Fibroblast of the aortic adventitia (primary cell): ENCODE data around the gene MVB12B. TPM values are rescaled to one million over a fixed set of nuclear protein-coding genes. Genes with fewer than 3 reads are reported as not detected.

Experiments used
- DNase-seq: peaks from one replicate; pipeline ENCODE4 v3.0.0-alpha.2; 2010; ENCODE audit warnings: low read depth
- H3K4me3 ChIP-seq: 2 replicates; pipeline ENCODE4 v1.5.1; 2011; ENCODE audit warnings: low read depth, mild to moderate bottlenecking, control low read depth, low read length, moderate library complexity
- total RNA-seq: library from RNA; depleted of rRNA; stranded (reverse); fragments of >200 nt; gene quantifications from 2 replicates; pipeline ENCODE4 v1.2.3, GENCODE V29; 2012; ENCODE audit warnings: low replicate concordance
- TF ChIP-seq, protein P1 (sequence below): IDR thresholded peaks from 2 replicates; pipeline ENCODE4 v1.5.1; 2011; ENCODE audit warnings: mild to moderate bottlenecking, low read length, control low read depth, inconsistent platforms; ENCODE audit not compliant: insufficient read depth

The MVB12B gene
- total RNA-seq, 1 donor: 3.5 TPM

DNA sequence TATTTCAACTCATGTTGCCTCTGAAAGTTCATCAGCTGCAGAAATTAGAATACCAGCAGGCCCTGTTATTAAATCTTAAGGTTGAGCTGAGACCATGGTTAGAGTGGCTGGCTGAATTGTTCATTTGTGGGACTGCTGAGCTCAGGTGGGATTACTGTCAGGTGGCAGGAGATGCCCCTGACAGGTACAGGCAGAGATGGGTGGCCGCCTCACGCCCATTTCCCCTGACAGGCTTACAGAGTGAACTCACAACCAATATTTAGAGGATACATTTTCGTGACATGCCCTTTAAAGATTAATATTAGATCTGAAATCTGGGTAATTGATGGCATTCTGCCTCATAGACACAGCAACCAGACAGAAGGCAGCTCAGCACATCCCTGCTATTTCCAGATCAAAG, 136.0 kb downstream of the MVB12B start:
- H3K4me3 ChIP-seq: no peak overlapping the region
- DNase-seq: no peak
- TF ChIP-seq, protein P1, sequence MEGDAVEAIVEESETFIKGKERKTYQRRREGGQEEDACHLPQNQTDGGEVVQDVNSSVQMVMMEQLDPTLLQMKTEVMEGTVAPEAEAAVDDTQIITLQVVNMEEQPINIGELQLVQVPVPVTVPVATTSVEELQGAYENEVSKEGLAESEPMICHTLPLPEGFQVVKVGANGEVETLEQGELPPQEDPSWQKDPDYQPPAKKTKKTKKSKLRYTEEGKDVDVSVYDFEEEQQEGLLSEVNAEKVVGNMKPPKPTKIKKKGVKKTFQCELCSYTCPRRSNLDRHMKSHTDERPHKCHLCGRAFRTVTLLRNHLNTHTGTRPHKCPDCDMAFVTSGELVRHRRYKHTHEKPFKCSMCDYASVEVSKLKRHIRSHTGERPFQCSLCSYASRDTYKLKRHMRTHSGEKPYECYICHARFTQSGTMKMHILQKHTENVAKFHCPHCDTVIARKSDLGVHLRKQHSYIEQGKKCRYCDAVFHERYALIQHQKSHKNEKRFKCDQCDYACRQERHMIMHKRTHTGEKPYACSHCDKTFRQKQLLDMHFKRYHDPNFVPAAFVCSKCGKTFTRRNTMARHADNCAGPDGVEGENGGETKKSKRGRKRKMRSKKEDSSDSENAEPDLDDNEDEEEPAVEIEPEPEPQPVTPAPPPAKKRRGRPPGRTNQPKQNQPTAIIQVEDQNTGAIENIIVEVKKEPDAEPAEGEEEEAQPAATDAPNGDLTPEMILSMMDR: no peak

DNA sequence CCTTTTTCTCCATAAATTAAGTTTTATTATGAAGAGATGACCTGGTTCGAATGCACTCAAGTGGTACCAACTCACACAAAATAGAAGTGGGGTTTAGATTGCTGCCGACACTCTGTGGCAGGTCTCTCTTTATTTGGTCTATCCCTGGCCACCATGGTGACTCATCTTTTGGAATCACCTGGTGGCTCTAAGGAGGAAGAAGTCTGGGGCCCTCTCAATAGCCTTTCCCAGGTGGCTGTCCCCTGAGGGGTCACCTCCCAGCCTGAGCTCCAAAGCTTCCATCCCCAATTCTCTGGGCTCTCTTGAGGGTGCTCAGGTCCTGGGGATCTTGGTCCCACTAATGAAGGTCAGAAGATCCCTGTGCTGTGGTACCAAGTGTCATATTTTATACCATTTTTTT, 136.8 kb downstream of the MVB12B start:
- H3K4me3 ChIP-seq: no peak overlapping the region
- no peak for DNase-seq
- TF ChIP-seq, protein P1: no peak

DNA sequence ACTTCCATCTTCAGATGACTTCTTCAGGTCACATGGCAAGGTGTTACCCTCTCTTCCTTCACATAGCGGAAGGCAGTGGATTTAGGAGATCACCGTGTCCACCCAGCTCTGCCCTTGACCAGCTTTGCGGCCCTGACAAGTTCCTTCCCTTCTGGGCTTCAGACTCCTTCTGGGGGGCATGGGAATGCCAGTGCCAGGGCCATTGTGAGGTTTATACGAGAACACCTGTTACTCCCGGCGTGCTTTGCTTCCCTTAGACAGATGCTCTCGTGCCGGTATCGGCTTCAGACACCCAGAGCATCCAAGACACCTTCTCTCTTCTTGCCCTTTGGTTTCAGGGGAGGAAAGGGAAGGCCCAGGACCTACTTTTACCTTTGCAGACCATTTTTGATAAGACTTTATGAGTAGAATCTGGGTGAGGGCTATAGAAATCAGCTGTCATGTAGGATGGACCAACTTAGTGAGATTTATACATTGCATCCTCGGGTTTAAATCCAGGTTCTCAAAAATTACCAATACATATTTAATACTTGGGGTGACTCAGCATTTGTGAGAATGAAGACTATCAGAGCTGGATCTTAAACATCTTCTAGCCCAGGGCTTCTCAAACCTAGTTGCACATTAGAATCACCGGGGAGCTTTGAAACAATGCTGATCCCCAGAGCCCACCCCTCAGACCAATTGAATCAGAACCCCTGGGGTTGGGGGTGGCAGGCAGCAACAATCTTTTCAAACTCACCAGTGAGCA, 138.2 kb downstream of the MVB12B start:
- DNase-seq: no peak
- TF ChIP-seq, protein P1: no peak
- no peak overlapping the region for H3K4me3 ChIP-seq

DNA sequence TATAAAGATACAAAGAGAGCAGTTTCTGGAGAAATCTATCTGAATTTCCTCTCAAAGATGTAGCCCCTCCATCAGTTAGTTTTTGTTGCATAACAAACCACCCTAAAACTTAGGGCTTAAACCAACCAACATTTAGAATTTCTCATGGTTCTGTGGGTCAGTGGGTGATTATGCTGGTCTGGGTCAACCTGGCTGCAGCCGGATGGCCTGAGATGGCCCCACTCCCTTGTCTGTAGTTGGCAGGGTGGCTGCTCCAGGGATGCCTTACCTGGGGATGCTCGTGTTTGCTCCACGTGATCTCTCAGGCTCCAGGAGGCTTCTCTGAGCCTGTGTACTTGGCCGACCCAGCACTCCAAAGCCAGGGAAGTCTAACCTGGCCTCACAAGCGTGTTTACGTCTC, 139.3 kb downstream of the MVB12B start:
- TF ChIP-seq, protein P1: no peak
- no peak overlapping the region for H3K4me3 ChIP-seq
- no peak for DNase-seq

DNA sequence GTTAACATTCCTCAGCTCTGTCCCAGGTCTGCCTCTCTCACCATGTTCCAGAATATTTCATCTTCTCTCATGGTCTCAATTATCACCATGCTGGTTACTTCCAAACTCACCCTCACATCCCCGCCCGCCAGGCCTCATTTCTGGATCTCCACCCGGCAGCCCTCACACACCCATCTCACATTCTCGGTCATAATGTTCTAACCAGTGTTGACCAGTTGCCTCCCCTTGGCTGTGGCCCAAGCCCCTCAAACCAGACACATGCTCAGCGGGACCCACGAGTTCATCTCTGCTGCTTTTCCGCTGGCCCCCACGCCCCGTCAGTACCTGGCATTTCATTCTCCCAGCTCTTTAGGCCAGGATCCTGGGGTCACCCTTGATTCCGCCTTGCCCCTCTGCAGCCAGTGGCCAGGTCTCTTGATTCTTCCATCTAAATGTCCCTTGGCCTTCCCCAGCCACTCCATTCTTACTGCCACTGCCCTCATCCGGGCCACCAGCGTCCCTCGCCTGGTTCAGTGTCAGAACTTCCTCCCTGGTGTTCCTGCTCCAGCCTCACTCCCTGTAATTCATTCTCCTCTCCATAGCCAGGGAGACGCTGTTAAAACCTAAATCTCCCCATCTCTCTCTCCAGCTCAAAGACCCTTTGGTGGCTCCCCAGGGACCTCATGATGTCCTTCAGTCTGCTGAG, 141.7 kb downstream of the MVB12B start:
- TF ChIP-seq, protein P1: no peak
- no peak for DNase-seq
- no peak overlapping the region for H3K4me3 ChIP-seq

DNA sequence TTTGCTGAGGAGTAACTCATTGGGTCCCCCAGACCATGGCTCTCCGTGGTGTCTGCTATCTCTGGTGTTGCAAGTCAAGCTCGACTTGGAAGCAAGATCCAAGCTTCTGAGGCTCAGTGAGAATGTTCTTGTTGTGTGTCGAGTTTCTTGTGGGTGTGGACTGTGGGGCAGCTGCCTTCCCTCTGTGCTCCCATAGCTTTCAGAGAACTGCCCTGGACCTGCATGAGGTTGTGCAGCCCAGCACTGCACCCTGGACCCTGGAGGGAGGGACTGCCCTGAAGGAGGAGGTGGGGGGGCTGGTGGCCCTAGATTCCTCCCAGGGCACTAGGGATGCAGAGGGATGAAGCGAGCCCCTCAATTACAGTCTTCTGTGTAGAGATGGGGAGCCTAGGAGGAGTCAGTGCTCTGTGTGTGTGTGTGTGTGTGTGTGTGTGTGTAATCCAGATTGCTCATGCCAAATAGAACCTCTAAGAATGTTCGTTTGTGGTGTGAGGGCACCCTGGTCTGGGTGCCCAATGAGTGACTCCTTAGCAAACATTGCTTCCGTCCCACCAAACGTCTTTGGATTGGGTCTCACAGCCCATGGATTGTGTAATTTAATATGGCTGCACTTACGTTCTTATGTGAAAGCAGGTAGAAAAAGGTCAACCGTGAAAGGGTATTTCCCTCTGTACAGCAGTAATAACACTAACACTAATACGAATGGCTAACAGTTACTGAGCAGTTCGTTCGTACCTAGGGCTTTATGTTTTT, 143.8 kb downstream of the MVB12B start:
- no peak overlapping the region for H3K4me3 ChIP-seq
- DNase-seq: no peak
- TF ChIP-seq, protein P1: no peak
